MCF 10A (cell line): ENCODE results near the gene HMOX1. TPM values are rescaled to one million over a fixed set of nuclear protein-coding genes. Genes with fewer than 3 reads are reported as not detected.

ENCODE experiments used
- BruUV-seq: library from RNA; stranded (reverse); fragments of 400-500 nt; replicated peaks from 2 replicates; lab custom pipeline; 2021; lab: Mats Ljungman, UMichigan
- CTCF ChIA-PET: fragments of 300-600 bp; sonication (Branson Sonifier 250); formaldehyde crosslinking; extraction: SDS; loops from one replicate; lab custom pipeline; 2021; ENCODE audit warnings: antibody characterized with exemption, inconsistent platforms; lab: Yijun Ruan, JAX
- POLR2A ChIA-PET: fragments of 300-600, 350-650 bp; sonication (Branson Sonifier 250); formaldehyde crosslinking; extraction: SDS; loops from one replicate; lab custom pipeline; 2020; ENCODE audit warnings: antibody characterized with exemption, inconsistent platforms; lab: Yijun Ruan, JAX
- DNase-seq: peaks from one replicate; pipeline ENCODE4 v3.0.0-alpha.2; 2018; ENCODE audit not compliant: unreplicated experiment
- H3K27ac Mint-ChIP-seq: one replicate; pipeline ENCODE4 v1.8.0; 2022; ENCODE audit warnings: mild to moderate bottlenecking, low read depth, mixed read lengths; ENCODE audit not compliant: unreplicated experiment
- H3K27me3 Mint-ChIP-seq: one replicate; pipeline ENCODE4 v1.8.0; 2022; ENCODE audit warnings: mixed read lengths; ENCODE audit not compliant: insufficient read depth, unreplicated experiment
- H3K36me3 Mint-ChIP-seq: one replicate; pipeline ENCODE4 v1.8.0; 2022; ENCODE audit warnings: mild to moderate bottlenecking, moderate library complexity, mixed read lengths; ENCODE audit not compliant: insufficient read depth, unreplicated experiment
- H3K4me1 Mint-ChIP-seq: one replicate; pipeline ENCODE4 v1.8.0; 2022; ENCODE audit warnings: mixed read lengths; ENCODE audit not compliant: insufficient read depth, unreplicated experiment
- H3K4me3 Mint-ChIP-seq: one replicate; pipeline ENCODE4 v1.8.0; 2022; ENCODE audit warnings: mild to moderate bottlenecking, moderate library complexity, mixed read lengths; ENCODE audit not compliant: unreplicated experiment
- H3K9me3 Mint-ChIP-seq: one replicate; pipeline ENCODE4 v1.8.0; 2022; ENCODE audit warnings: mixed read lengths; ENCODE audit not compliant: unreplicated experiment
- intact Hi-C: fragments of 100-400 bp; cut with micrococcal nuclease; formaldehyde crosslinking; loops from 2 replicates; pipeline ENCODE4 v1.14.1; 2022
- total RNA-seq: library from RNA; stranded (reverse); gene quantifications from 2 replicates; pipeline ENCODE4 v1.2.3, GENCODE V29; 2022
- TF ChIP-seq, protein P1 (sequence below): fragments of 200-600 bp; IDR thresholded peaks from one replicate; pipeline ENCODE4 v1.8.0; 2022; ENCODE audit warnings: antibody characterized with exemption, mild to moderate bottlenecking; ENCODE audit not compliant: unreplicated experiment

The HMOX1 gene
- total RNA-seq, 1 experiment from 2014 or later, result 1.9 TPM

DNA sequence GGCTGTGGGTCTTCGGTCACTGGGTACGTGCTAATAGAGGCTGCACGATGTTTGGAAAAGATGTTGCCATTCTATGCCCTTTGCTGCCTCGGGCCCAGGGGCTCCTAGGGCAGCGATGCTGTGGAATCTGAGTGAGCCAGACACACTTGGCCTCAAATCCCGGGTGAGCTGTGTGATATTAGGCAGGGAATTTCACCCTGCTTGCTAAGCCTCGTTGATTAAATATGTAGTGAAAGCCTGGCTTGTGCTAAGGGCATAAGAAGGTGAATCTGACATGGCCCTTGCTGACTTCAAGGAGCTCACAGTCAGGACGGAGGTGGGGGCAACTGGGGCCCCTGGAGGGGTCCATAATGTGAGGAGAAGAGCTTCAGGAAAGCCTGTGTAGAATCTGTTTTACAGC lies 5.4 kb upstream of the HMOX1 start:
- Mint-ChIP-seq H3K9me3 (no peaks in the 10 kb centered on the region), H3K27me3 (no peaks in the 10 kb centered on the region), H3K27ac (no peak overlapping the region), H3K4me3 (no peak overlapping the region), H3K4me1 (peaks cover 28% of the 10 kb centered on the region), H3K36me3 (peaks cover 10% of the 10 kb centered on the region)
- no TSS peak for BruUV-seq
- TF ChIP-seq, protein P1, sequence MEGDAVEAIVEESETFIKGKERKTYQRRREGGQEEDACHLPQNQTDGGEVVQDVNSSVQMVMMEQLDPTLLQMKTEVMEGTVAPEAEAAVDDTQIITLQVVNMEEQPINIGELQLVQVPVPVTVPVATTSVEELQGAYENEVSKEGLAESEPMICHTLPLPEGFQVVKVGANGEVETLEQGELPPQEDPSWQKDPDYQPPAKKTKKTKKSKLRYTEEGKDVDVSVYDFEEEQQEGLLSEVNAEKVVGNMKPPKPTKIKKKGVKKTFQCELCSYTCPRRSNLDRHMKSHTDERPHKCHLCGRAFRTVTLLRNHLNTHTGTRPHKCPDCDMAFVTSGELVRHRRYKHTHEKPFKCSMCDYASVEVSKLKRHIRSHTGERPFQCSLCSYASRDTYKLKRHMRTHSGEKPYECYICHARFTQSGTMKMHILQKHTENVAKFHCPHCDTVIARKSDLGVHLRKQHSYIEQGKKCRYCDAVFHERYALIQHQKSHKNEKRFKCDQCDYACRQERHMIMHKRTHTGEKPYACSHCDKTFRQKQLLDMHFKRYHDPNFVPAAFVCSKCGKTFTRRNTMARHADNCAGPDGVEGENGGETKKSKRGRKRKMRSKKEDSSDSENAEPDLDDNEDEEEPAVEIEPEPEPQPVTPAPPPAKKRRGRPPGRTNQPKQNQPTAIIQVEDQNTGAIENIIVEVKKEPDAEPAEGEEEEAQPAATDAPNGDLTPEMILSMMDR, result no peak
- ChIA-PET CTCF (interaction anchor here (0.8 to 2.6 kb wide), 3 partner anchors 9 to 249 kb away, joined by 3 to 10 read pairs (median 4); no protein-coding TSS in a partner anchor), POLR2A (interaction anchor here (0.6 kb wide), 3 partner anchors 37 to 466 kb away, joined by 3 to 4 read pairs (median 3); no protein-coding TSS in a partner anchor)
- DNase-seq, result no peak
- intact Hi-C loops, result no loop called here

DNA sequence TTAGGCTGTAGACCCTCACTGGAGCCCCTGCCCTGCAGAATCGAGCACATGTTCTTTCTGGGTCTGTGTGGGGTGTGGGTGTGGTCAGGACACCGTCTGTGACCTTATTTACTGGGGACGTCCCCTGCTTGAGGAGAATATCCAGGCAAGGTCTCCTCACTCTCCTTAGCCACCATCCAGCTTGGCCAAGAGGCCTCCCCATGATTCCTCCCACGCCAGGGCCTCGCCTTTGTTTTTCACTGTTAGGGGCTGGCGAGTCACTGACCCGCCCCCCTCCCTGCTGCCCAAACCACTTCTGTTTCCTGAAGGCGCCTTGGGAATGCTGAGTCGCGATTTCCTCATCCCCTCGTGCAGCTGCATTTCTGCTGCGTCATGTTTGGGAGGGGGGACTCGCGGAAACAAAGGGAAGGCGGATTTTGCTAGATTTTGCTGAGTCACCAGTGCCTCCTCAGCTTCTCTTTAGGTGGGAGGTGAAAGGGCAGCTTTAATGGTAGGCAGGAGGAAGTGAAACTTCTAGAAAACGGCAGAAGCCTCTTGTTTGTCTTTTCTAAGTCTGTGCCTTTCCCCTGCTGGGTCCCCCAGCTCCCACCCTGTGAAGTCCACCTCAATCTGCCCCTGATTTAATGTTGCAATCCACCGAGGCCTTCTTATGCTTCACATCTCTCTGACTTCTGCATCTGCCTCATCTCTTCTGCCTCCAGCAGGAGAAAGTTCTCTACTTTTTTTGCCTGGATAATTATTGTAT lies 4.0 kb upstream of the HMOX1 start:
- no peak overlapping the region for H3K4me3 Mint-ChIP-seq
- intact Hi-C loops, result no loop called here
- H3K36me3 Mint-ChIP-seq, result peaks cover 5% of the 10 kb centered on the region
- CTCF ChIA-PET, result interaction anchor here (0.6 to 2.6 kb wide), 2 partner anchors 26 to 762 kb away, joined by 3 to 10 read pairs; no protein-coding TSS in a partner anchor
- H3K27ac Mint-ChIP-seq, result peak overlapping the region; percentile 93
- DNase-seq, result peak; percentile 98
- no TSS peak for BruUV-seq
- POLR2A ChIA-PET, result interaction anchor here (0.6 to 1.5 kb wide), 5 partner anchors 39 to 1930 kb away, joined by 3 to 4 read pairs (median 3); no protein-coding TSS in a partner anchor
- H3K27me3 Mint-ChIP-seq, result no peaks in the 10 kb centered on the region
- H3K9me3 Mint-ChIP-seq, result no peaks in the 10 kb centered on the region
- TF ChIP-seq, protein P1, result no peak
- H3K4me1 Mint-ChIP-seq, result peaks cover 35% of the 10 kb centered on the region

DNA sequence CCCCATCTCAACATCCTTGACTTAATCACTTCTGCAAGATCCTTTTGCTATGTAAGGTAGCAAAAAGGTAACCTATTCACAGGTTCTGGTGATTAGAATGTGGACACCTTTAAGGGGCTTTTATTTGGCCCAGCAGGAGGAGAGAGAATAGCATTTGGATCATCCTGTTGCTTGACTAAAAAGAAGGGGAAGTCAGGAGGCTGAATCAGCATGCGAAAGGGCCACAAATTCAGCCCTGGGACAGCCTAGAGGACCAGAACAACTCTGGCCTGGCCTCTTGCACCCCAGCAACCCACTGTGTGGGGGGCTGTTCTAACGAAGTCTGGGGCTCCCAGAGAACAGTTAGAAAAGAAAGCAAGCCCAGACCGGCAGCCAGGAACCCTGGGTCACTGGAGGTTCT lies 3.2 kb upstream of the HMOX1 start:
- ChIA-PET POLR2A (no interaction called here), CTCF (no interaction called here)
- Mint-ChIP-seq H3K36me3 (no peaks in the 10 kb centered on the region), H3K4me1 (peaks cover 32% of the 10 kb centered on the region), H3K9me3 (no peaks in the 10 kb centered on the region), H3K4me3 (no peak overlapping the region), H3K27ac (no peak overlapping the region), H3K27me3 (no peaks in the 10 kb centered on the region)
- no peak for DNase-seq
- intact Hi-C loops, result no loop called here
- no TSS peak for BruUV-seq
- TF ChIP-seq, protein P1, result no peak

DNA sequence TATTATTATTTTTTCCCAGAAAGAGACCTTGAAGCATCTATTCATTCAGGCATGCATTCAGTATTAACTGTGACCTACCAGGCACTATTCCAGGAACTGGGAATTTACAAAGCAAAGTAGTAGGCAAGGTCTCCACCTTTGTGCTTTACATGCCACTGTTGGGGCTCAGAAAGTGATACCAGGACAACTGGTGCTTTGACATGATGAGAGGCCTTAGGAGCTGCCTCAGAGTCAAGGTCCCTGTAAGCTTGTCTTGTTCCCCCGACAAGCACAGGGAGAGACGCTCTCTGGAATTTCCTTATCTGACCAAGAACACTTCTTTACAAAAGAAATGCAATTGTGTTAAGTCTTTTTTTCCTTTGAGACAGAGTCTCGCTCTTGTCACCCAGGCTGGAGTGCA lies 2.3 kb upstream of the HMOX1 start:
- ChIA-PET CTCF (no interaction called here), POLR2A (no interaction called here)
- Mint-ChIP-seq H3K9me3 (no peaks in the 10 kb centered on the region), H3K4me3 (no peak overlapping the region), H3K27me3 (no peaks in the 10 kb centered on the region), H3K4me1 (peaks cover 32% of the 10 kb centered on the region), H3K36me3 (no peaks in the 10 kb centered on the region), H3K27ac (no peak overlapping the region)
- intact Hi-C loops, result no loop called here
- DNase-seq, result no peak
- no TSS peak for BruUV-seq
- TF ChIP-seq, protein P1, result no peak
